Measurements from ENCODE around the gene ZNF324B.

GRCh38 chr19:58498316-58499020 is 47.0 kb downstream of the ZNF324B start:
- TF ChIP-seq SUZ12 (IDR thresholded peaks at IDR 0.05; ENCODE audit: extremely low read depth, insufficient read depth, insufficient read length): no peak
- TF ChIP-seq ZNF274 (IDR thresholded peaks at IDR 0.05; ENCODE audit: low read depth, low read length): no peak
